IMR-90 (cell line): ENCODE measurements around the gene PDS5B. TPM values are rescaled to one million over a fixed set of nuclear protein-coding genes. Genes with fewer than 3 reads are reported as not detected.

Source experiments
- ATAC-seq: fragments of 200-7000 bp; cut with Tn5 transposase; 2 replicates; pipeline ENCODE4 v1.9.1; 2020; ENCODE audit warnings: low read depth, mild to moderate bottlenecking, moderate library complexity
- BruUV-seq: library from RNA; stranded (reverse); fragments of 400-500 nt; replicated peaks from 2 replicates; lab custom pipeline; 2021; lab: Mats Ljungman, UMichigan
- CTCF ChIA-PET: fragments of 300-600 bp; formaldehyde crosslinking; extraction: SDS; loops from one replicate; lab custom pipeline; 2021; ENCODE audit warnings: antibody characterized with exemption; lab: Yijun Ruan, JAX
- POLR2A ChIA-PET: fragments of 300-600 bp; sonication (Branson Sonifier 250); formaldehyde crosslinking; loops from one replicate; lab custom pipeline; 2022; ENCODE audit warnings: antibody characterized with exemption; ENCODE audit not compliant: unreplicated experiment; lab: Charles Lee
- DNase-seq: peaks from one replicate; pipeline ENCODE4 v3.0.0; 2013
- H2AFZ ChIP-seq: replicated peaks from 2 replicates; pipeline ENCODE3; 2013; ENCODE audit warnings: low read length, mild to moderate bottlenecking; ENCODE audit not compliant: poor library complexity
- H2AK5ac ChIP-seq: 2 replicates; pipeline ENCODE4 v1.6.1; 2013; ENCODE audit warnings: low read depth, low read length, inconsistent platforms
- H2AK9ac ChIP-seq: replicated peaks from 2 replicates; pipeline ENCODE3; 2013; ENCODE audit warnings: mild to moderate bottlenecking, low read depth, low read length, moderate library complexity; ENCODE audit not compliant: poor library complexity
- H2BK120ac ChIP-seq: 2 replicates; pipeline ENCODE4 v1.6.1; 2013; ENCODE audit warnings: low read depth, low read length, inconsistent platforms
- H2BK15ac ChIP-seq: 3 replicates; pipeline ENCODE4 v1.6.1; 2013; ENCODE audit warnings: low read depth, low read length, inconsistent platforms
- H2BK20ac ChIP-seq: 2 replicates; pipeline ENCODE4 v1.6.1; 2013; ENCODE audit warnings: low read depth, mild to moderate bottlenecking, inconsistent platforms, low read length, moderate library complexity
- H2BK5ac ChIP-seq: 2 replicates; pipeline ENCODE4 v1.6.1; 2013; ENCODE audit warnings: mild to moderate bottlenecking, low read depth, low read length, inconsistent platforms; ENCODE audit not compliant: poor library complexity, severe bottlenecking
- H3K14ac ChIP-seq: replicated peaks from 2 replicates; pipeline ENCODE4 v1.6.1; 2013; ENCODE audit warnings: low read depth, low read length, inconsistent platforms
- H3K18ac ChIP-seq: 2 replicates; pipeline ENCODE4 v1.6.1; 2013; ENCODE audit warnings: low read depth, low read length, control low read depth
- H3K23ac ChIP-seq: 2 replicates; pipeline ENCODE4 v1.6.1; 2013; ENCODE audit warnings: low read depth, low read length, inconsistent platforms
- H3K27ac ChIP-seq: 2 replicates; pipeline ENCODE4 v1.5.1; 2013; ENCODE audit warnings: mild to moderate bottlenecking, control low read depth, low read length; ENCODE audit not compliant: insufficient read depth
- H3K27me3 ChIP-seq: 2 replicates; pipeline ENCODE4 v1.6.1; 2013; ENCODE audit warnings: low read length; ENCODE audit not compliant: control insufficient read depth, insufficient read depth
- H3K36me3 ChIP-seq: 2 replicates; pipeline ENCODE4 v1.6.1; 2013; ENCODE audit warnings: low read length, mixed read lengths; ENCODE audit not compliant: control insufficient read depth, insufficient read depth
- H3K4ac ChIP-seq: 2 replicates; pipeline ENCODE4 v1.6.1; 2013; ENCODE audit warnings: low read depth, low read length, inconsistent platforms
- H3K4me1 ChIP-seq: 2 replicates; pipeline ENCODE4 v1.6.1; 2013; ENCODE audit warnings: low read length, mixed read lengths; ENCODE audit not compliant: control insufficient read depth, insufficient read depth
- H3K4me2 ChIP-seq: 2 replicates; pipeline ENCODE4 v1.6.1; 2013; ENCODE audit warnings: low read depth, mild to moderate bottlenecking, control low read depth, low read length, moderate library complexity
- H3K4me3 ChIP-seq: 2 replicates; pipeline ENCODE4 v1.5.1; 2013; ENCODE audit warnings: low read depth, mild to moderate bottlenecking, control low read depth, low read length, moderate library complexity; ENCODE audit not compliant: insufficient read depth
- H3K56ac ChIP-seq: 2 replicates; pipeline ENCODE4 v1.6.1; 2013; ENCODE audit warnings: low read length, inconsistent platforms; ENCODE audit not compliant: insufficient read depth; ENCODE audit errors: extremely low read depth
- H3K79me1 ChIP-seq, 2 experiments: 2 replicates each; pipeline ENCODE4 v1.6.1; 2013; ENCODE audit warnings: low read length in 2 of 2, inconsistent platforms in 1 of 2, low read depth in 1 of 2
- H3K9ac ChIP-seq: 2 replicates; pipeline ENCODE4 v1.6.1; 2013; ENCODE audit warnings: low read depth, low read length, control low read depth
- H3K9me1 ChIP-seq: 2 replicates; pipeline ENCODE4 v1.6.1; 2013; ENCODE audit warnings: low read length, inconsistent platforms; ENCODE audit not compliant: insufficient read depth
- H3K9me3 ChIP-seq: 2 replicates; pipeline ENCODE4 v1.6.1; 2013; ENCODE audit warnings: low read length; ENCODE audit not compliant: control insufficient read depth, insufficient read depth
- H4K20me1 ChIP-seq: 2 replicates; pipeline ENCODE4 v1.6.1; 2013; ENCODE audit warnings: low read length, inconsistent platforms; ENCODE audit not compliant: insufficient read depth
- H4K5ac ChIP-seq: 2 replicates; pipeline ENCODE4 v1.6.1; 2013; ENCODE audit warnings: mild to moderate bottlenecking, low read depth, low read length, control low read depth
- H4K8ac ChIP-seq, 2 experiments: 2 replicates each; pipeline ENCODE4 v1.6.1; 2013; ENCODE audit warnings: low read depth in 2 of 2, low read length in 2 of 2, control low read depth in 1 of 2, inconsistent platforms in 1 of 2
- H4K91ac ChIP-seq: 2 replicates; pipeline ENCODE4 v1.6.1; 2013; ENCODE audit warnings: low read depth, low read length, inconsistent platforms; ENCODE audit not compliant: insufficient read depth
- ELK1 ChIP-seq: fragments of 150-350 bp; IDR thresholded peaks from 2 replicates; pipeline ENCODE4 v1.6.1; 2016; ENCODE audit warnings: low read depth, mild to moderate bottlenecking, low read length, moderate library complexity, borderline replicate concordance
- FOS ChIP-seq: fragments of 150-350 bp; IDR thresholded peaks from 2 replicates; pipeline ENCODE4 v1.6.1; 2016; ENCODE audit warnings: low read depth, low read length
- POLR2A ChIP-seq: IDR thresholded peaks from 2 replicates; pipeline ENCODE4 v1.6.1; 2012; ENCODE audit warnings: mild to moderate bottlenecking, low read depth, low read length
- RAD21 ChIP-seq: IDR thresholded peaks from 2 replicates; pipeline ENCODE4 v1.6.1; 2012; ENCODE audit warnings: low read length, improper control_type of control experiment
- WGBS, 2 experiments: methylation state at CpG; one replicate each; pipeline versions ENCODE4 v1.1.5 to v1.1.7; 2013; ENCODE audit warnings: missing lambda C conversion rate in 2 of 2; ENCODE audit not compliant: insufficient read length in 1 of 2; ENCODE audit errors: extremely low coverage in 2 of 2; 5-methylcytosine and 5-hydroxymethylcytosine counted together
- dilution Hi-C: fragments of 300-500 bp; cut with HindIII; formaldehyde crosslinking; loops from one replicate; pipeline ENCODE4 v1.14.3; 2018; ENCODE audit warnings: low sequenced_read_pairs; ENCODE audit not compliant: unreplicated experiment
- in situ Hi-C: fragments of 300-500 bp; cut with MboI; formaldehyde crosslinking; loops from 3 replicates; pipeline ENCODE4 v1.14.3; 2019; ENCODE audit warnings: low sequenced_read_pairs, inconsistent platforms, mixed read lengths
- intact Hi-C: fragments of 100-400 bp; cut with micrococcal nuclease; formaldehyde crosslinking; loops from 2 replicates; pipeline ENCODE4 v1.10.0; 2022
- polyA plus RNA-seq, 3 experiments: library from polyadenylated mRNA; depleted of rRNA; stranded (reverse); fragments of >200 nt; gene quantifications; 2 replicates each; pipeline ENCODE4 v1.2.3, GENCODE V29; 2012; ENCODE audit warnings: low replicate concordance in 1 of 3
- total RNA-seq: library from RNA; depleted of rRNA; stranded (reverse); fragments of >200 nt; gene quantifications from 2 replicates; pipeline ENCODE4 v1.2.3, GENCODE V29; 2012

Gene PDS5B
- total and polyA plus RNA-seq, 2 of the 4 experiments (the other 2 are of a cell fraction) = 6.2 to 20.1 TPM

GRCh38 chr13:32600890-32601289, 14.6 kb downstream of the PDS5B start:
- Histone ChIP-seq H4K91ac (no peak overlapping the region), H3K79me1 (peaks cover 4 to 19% of the 10 kb centered on the region in 2 experiments; a peak in 3 of 4 replicates), H2AK9ac (no peak overlapping the region), H2BK5ac (no peak overlapping the region), H3K18ac (no peak overlapping the region), H3K9me1 (no peaks in the 10 kb centered on the region), H4K8ac (no peak overlapping the region), H3K9me3 (peaks cover 2% of the 10 kb centered on the region; the same call in 1 of the 2 replicates), H3K27me3 (no peaks in the 10 kb centered on the region), H3K36me3 (no peaks in the 10 kb centered on the region), H2AFZ (no peak overlapping the region), H3K9ac (no peak overlapping the region), H2BK120ac (no peak overlapping the region), H3K4ac (no peak overlapping the region), H3K4me2 (no peak overlapping the region), H3K14ac (no peak overlapping the region), H3K4me1 (no peaks in the 10 kb centered on the region), H2BK15ac (no peak overlapping the region), H2AK5ac (no peak overlapping the region), H3K4me3 (no peak overlapping the region), H3K56ac (no peak overlapping the region), H2BK20ac (no peak overlapping the region), H4K20me1 (peaks cover 17% of the 10 kb centered on the region), H3K27ac (no peak overlapping the region), H4K5ac (no peak overlapping the region), H3K23ac (no peak overlapping the region)
- no CpG with 5 or more reads among the region's 2 CpGs for WGBS, 2 experiments
- CTCF ChIA-PET = interaction anchor here (1.2 kb wide), 1 partner anchor 9 kb away, joined by 3 read pairs; no protein-coding TSS in a partner anchor
- in situ Hi-C loops = no loop called here
- TF ChIP-seq POLR2A (no peak), RAD21 (no peak), ELK1 (no peak), FOS (no peak)
- intact Hi-C loops = no loop called here
- dilution Hi-C loops = no loop called here
- POLR2A ChIA-PET = no interaction called here
- ATAC-seq (no peak), DNase-seq (no peak)
- no TSS peak for BruUV-seq
